Activated T-cell treated with anti-CD3 and anti-CD28 coated beads for 48 hours (primary cell): ENCODE results near the gene QTRT2.

Experiments used
- DNase-seq: peaks from one replicate; pipeline ENCODE4 v3.0.0-alpha.2; 2020; ENCODE audit warnings: low read depth

The QTRT2 gene

GRCh38 chr3:114126461-114126860 is 69.9 kb downstream of the QTRT2 start:
- DNase-seq = no peak

GRCh38 chr3:114127517-114127916 is 71.0 kb downstream of the QTRT2 start:
- DNase-seq = no peak

DNA sequence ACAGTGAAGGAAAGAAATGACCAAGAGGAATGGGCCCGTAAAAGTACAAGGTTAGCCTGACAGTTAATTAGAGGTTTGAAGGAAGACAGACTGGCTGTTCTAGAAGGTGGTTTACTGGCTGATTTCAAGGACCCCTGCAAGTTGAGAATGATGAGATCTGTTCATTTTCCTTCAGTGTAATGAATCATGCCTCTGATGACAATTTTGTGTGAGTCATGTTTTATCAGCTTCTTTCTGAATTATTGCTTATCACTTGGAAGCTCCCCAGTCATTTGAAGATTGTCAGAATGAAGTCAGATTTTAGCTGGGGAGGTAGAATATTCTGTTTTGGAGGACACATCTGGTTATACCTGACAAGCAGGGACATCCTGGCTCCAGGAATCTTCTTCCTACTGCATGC is 71.7 kb downstream of the QTRT2 start:
- DNase-seq = no peak

- DNase-seq = no peak
Measured at GRCh38 chr3:114128826-114129225, 72.3 kb downstream of the QTRT2 start.

- no peak for DNase-seq
Measured at GRCh38 chr3:114132500-114132899, 76.0 kb downstream of the QTRT2 start.

DNA sequence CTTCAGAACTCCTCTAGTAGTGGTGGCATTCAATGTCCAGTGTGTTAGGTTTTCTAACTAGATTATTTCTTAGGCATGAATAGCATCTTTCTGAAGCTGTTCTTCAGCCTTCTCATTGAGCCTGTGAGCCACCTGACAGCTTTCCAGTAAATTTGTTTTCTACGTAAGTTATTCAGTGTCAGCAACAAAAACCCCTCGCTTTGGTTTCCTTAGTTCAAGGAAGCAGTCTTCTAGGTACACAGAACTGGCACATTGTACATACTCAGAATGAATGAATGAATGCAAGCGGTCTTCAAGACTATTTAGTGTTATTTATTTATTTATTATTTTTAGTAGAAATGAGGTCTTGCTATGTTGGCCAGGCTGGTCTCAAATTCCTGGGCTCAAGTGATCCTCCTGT is 77.4 kb downstream of the QTRT2 start:
- no peak for DNase-seq
